ENCODE results near the gene LAMB3.

LAMB3 gene

GRCh38 chr1:209630383-209631225 is 21.6 kb downstream of the LAMB3 start:
- no peak for DNase-seq

GRCh38 chr1:209629621-209630382 is 22.4 kb downstream of the LAMB3 start:
- DNase-seq: no peak

- DNase-seq: no peak
Observed at GRCh38 chr1:209628618-209629299, 23.5 kb downstream of the LAMB3 start.

- DNase-seq: no peak
Observed at GRCh38 chr1:209627732-209628196, 24.5 kb downstream of the LAMB3 start.

GRCh38 chr1:209627027-209627731 is 25.0 kb downstream of the LAMB3 start:
- no peak for DNase-seq

GRCh38 chr1:209626346-209627026 is 25.7 kb downstream of the LAMB3 start:
- DNase-seq: no peak

- no peak for DNase-seq
Observed at GRCh38 chr1:209625791-209626285, 26.4 kb downstream of the LAMB3 start.

GRCh38 chr1:209624558-209625549 is 27.4 kb downstream of the LAMB3 start:
- DNase-seq: no peak

GRCh38 chr1:209622841-209623829 is 29.1 kb downstream of the LAMB3 start:
- no peak for DNase-seq

GRCh38 chr1:209621741-209622655 is 30.2 kb downstream of the LAMB3 start:
- DNase-seq: no peak

GRCh38 chr1:209621286-209621685 is 30.9 kb downstream of the LAMB3 start:
- DNase-seq: no peak

GRCh38 chr1:209620487-209620884 is 31.7 kb downstream of the LAMB3 start:
- DNase-seq: no peak

GRCh38 chr1:209619696-209620486 is 32.3 kb downstream of the LAMB3 start:
- no peak for DNase-seq

- DNase-seq: no peak
Observed at GRCh38 chr1:209618756-209619420, 33.3 kb downstream of the LAMB3 start.

GRCh38 chr1:209618291-209618690 is 33.9 kb downstream of the LAMB3 start:
- DNase-seq: no peak

- DNase-seq: no peak
Observed at GRCh38 chr1:209617755-209618154, 34.5 kb downstream of the LAMB3 start.

Data from cortex of kidney (tissue), 1 donor.